SU-DHL-6 (cell line): ENCODE results near the gene UBAC2.

Source experiments
- H2AFZ ChIP-seq: fragments of 200-600 bp; sonication (generic); 2 replicates; pipeline ENCODE4 v1.6.1; 2014; ENCODE audit warnings: low read depth, mild to moderate bottlenecking, moderate library complexity, mixed read lengths, antibody characterized with exemption, low read length; ENCODE audit not compliant: severe bottlenecking
- H3F3A ChIP-seq: fragments of 200-600 bp; shearing (Covaris generic); 2 replicates; pipeline ENCODE4 v1.6.0; 2016; ENCODE audit warnings: antibody characterized with exemption, mild to moderate bottlenecking; ENCODE audit not compliant: insufficient read depth
- H3K27ac ChIP-seq: fragments of 200-600 bp; sonication (generic); 2 replicates; pipeline ENCODE4 v1.5.1; 2016; ENCODE audit warnings: low read depth, mild to moderate bottlenecking, low read length, moderate library complexity, mixed read lengths
- H3K27me3 ChIP-seq: fragments of 200-600 bp; sonication (generic), shearing (Covaris generic); 2 replicates; pipeline ENCODE4 v1.6.0; 2014; ENCODE audit warnings: mild to moderate bottlenecking, low read length
- H3K36me3 ChIP-seq: fragments of 200-600 bp; sonication (generic); 2 replicates; pipeline ENCODE4 v1.6.1; 2014; ENCODE audit warnings: mild to moderate bottlenecking, low read length, mixed read lengths
- H3K4me2 ChIP-seq: fragments of 300-600, 200-600 bp; shearing (Covaris generic), sonication (generic); 2 replicates; pipeline ENCODE4 v1.6.0; 2014; ENCODE audit warnings: low read length, low read depth, mild to moderate bottlenecking; ENCODE audit not compliant: poor library complexity, severe bottlenecking
- H3K4me3 ChIP-seq: fragments of 200-600 bp; sonication (generic); 2 replicates; pipeline ENCODE4 v1.5.1; 2014; ENCODE audit warnings: antibody characterized with exemption, low read length, mild to moderate bottlenecking, mixed read lengths; ENCODE audit not compliant: insufficient read depth, poor library complexity, severe bottlenecking
- H3K79me2 ChIP-seq: fragments of 200-600 bp; sonication (generic); 2 replicates; pipeline ENCODE4 v1.6.1; 2014; ENCODE audit warnings: mild to moderate bottlenecking, low read length, moderate library complexity; ENCODE audit not compliant: insufficient read depth
- H3K9ac ChIP-seq: fragments of 200-600 bp; sonication (generic); 2 replicates; pipeline ENCODE4 v1.7.0; 2014; ENCODE audit warnings: mild to moderate bottlenecking, low read length
- H3K9me2 ChIP-seq: fragments of 200-600 bp; sonication (generic); replicated peaks from 2 replicates; pipeline ENCODE4 v1.6.1; 2014; ENCODE audit warnings: low read length; ENCODE audit not compliant: insufficient read depth
- H3K9me3 ChIP-seq: fragments of 200-600 bp; sonication (generic); 2 replicates; pipeline ENCODE4 v1.6.1; 2014; ENCODE audit warnings: low read length, mixed read lengths; ENCODE audit not compliant: insufficient read depth
- H4K20me1 ChIP-seq: fragments of 200-600 bp; sonication (generic); 2 replicates; pipeline ENCODE4 v1.6.1; 2014; ENCODE audit warnings: low read depth, mild to moderate bottlenecking, antibody characterized with exemption, low read length, moderate library complexity, mixed read lengths
- EZH2phosphoT487 ChIP-seq: fragments of 200-600 bp; sonication (generic), shearing (Covaris generic); conservative IDR thresholded peaks from 2 replicates; pipeline ENCODE4 v1.6.1; 2018; ENCODE audit warnings: mild to moderate bottlenecking, antibody characterized with exemption, low read length, moderate library complexity, mixed read lengths
- TF ChIP-seq, protein P1 (sequence below): fragments of 200-600 bp; sonication (generic); IDR thresholded peaks from one replicate; pipeline ENCODE4 v1.5.1; 2017; ENCODE audit warnings: antibody characterized with exemption, mild to moderate bottlenecking, low read length, moderate library complexity; ENCODE audit not compliant: insufficient read depth, poor library complexity, severe bottlenecking

UBAC2 gene

GRCh38 chr13:99355267-99356011 lies 154.8 kb downstream of the UBAC2 start:
- H3K4me2 ChIP-seq: no peak overlapping the region
- no peaks in the 10 kb centered on the region for H3F3A ChIP-seq
- no peaks in the 10 kb centered on the region for H3K79me2 ChIP-seq
- H3K4me3 ChIP-seq: no peak overlapping the region
- no peak for TF ChIP-seq EZH2phosphoT487
- TF ChIP-seq, protein P1, sequence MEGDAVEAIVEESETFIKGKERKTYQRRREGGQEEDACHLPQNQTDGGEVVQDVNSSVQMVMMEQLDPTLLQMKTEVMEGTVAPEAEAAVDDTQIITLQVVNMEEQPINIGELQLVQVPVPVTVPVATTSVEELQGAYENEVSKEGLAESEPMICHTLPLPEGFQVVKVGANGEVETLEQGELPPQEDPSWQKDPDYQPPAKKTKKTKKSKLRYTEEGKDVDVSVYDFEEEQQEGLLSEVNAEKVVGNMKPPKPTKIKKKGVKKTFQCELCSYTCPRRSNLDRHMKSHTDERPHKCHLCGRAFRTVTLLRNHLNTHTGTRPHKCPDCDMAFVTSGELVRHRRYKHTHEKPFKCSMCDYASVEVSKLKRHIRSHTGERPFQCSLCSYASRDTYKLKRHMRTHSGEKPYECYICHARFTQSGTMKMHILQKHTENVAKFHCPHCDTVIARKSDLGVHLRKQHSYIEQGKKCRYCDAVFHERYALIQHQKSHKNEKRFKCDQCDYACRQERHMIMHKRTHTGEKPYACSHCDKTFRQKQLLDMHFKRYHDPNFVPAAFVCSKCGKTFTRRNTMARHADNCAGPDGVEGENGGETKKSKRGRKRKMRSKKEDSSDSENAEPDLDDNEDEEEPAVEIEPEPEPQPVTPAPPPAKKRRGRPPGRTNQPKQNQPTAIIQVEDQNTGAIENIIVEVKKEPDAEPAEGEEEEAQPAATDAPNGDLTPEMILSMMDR: no peak
- no peaks in the 10 kb centered on the region for H3K9me2 ChIP-seq
- no peaks in the 10 kb centered on the region for H3K9me3 ChIP-seq
- H3K36me3 ChIP-seq: no peaks in the 10 kb centered on the region
- no peaks in the 10 kb centered on the region for H3K27me3 ChIP-seq
- H4K20me1 ChIP-seq: no peaks in the 10 kb centered on the region
- H2AFZ ChIP-seq: no peak overlapping the region
- H3K9ac ChIP-seq: no peak overlapping the region
- no peak overlapping the region for H3K27ac ChIP-seq

- H3K9ac ChIP-seq: no peak overlapping the region
- TF ChIP-seq, protein P1: no peak
- no peak for TF ChIP-seq EZH2phosphoT487
- no peaks in the 10 kb centered on the region for H3K27me3 ChIP-seq
- no peaks in the 10 kb centered on the region for H3K79me2 ChIP-seq
- H3K9me2 ChIP-seq: no peaks in the 10 kb centered on the region
- no peaks in the 10 kb centered on the region for H4K20me1 ChIP-seq
- H3K4me2 ChIP-seq: no peak overlapping the region
- H3K9me3 ChIP-seq: no peaks in the 10 kb centered on the region
- no peak overlapping the region for H3K4me3 ChIP-seq
- no peak overlapping the region for H3K27ac ChIP-seq
- H3K36me3 ChIP-seq: no peaks in the 10 kb centered on the region
- H3F3A ChIP-seq: no peaks in the 10 kb centered on the region
- no peak overlapping the region for H2AFZ ChIP-seq
Measured at GRCh38 chr13:99356012-99356261, 155.3 kb downstream of the UBAC2 start.

DNA sequence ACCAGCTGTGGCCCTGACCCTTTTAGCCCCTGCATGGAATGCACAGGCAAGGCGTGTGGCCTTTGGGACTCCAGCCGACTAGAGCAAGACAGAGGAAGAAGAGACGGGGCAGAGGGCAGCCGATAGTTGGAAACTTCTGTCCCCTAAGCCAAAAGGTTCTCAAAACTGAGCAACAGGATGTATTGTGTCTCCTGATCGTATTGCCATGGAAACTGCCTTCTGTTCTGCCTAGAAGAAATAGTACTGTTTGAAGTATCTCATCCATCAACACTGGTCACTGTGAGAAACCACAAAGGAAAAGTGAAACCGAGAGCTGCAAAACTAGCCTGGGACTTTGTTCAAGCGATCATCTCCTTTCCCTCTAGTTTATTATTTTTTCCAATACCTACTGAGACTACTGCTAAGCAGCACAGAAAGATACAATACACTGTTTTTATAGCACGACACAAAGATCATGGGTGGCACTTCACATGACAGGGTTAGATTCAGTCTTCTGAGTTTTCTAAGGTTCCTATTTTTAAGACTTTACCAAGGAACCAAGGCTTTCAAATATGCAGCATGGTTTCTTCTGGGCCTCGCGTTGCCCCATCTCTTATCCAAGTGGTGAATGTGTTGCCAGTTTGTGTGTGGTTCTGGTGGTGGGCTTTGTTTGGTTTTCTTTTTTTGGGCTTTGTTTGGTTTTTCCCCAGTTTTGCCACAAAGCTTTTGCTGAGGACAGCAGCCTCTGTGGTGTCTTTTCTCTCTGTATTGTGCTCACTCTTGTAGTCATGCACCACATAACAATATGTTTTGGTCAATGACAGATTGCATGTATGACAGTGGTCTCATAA lies 155.8 kb downstream of the UBAC2 start:
- no peak overlapping the region for H3K4me2 ChIP-seq
- H3F3A ChIP-seq: no peaks in the 10 kb centered on the region
- H3K9me3 ChIP-seq: no peaks in the 10 kb centered on the region
- no peak overlapping the region for H3K27ac ChIP-seq
- H4K20me1 ChIP-seq: no peaks in the 10 kb centered on the region
- H3K4me3 ChIP-seq: no peak overlapping the region
- no peak overlapping the region for H2AFZ ChIP-seq
- no peaks in the 10 kb centered on the region for H3K79me2 ChIP-seq
- H3K27me3 ChIP-seq: no peaks in the 10 kb centered on the region
- TF ChIP-seq, protein P1: no peak
- TF ChIP-seq EZH2phosphoT487: no peak
- no peaks in the 10 kb centered on the region for H3K9me2 ChIP-seq
- H3K36me3 ChIP-seq: no peaks in the 10 kb centered on the region
- H3K9ac ChIP-seq: no peak overlapping the region
